ENCODE measurements around the gene F13B.

The F13B gene

DNA sequence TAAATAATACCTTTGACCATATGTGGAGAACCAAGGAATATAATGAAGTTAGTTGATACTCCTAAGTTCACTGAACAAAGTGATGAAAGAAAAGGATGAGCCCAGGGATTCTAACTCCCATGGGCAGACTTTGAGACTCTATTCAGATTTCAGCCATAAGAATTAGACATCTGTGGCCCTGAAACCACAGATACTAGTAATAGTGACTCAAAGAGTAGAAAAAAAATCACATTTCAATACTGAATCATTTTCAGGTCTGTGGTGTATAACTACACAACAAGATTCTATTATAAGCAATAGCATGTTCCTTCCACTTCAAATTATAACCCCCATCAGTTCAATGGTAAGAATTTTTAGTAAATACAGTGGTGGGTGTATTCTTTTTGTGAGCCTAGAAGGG lies 16.4 kb upstream of the F13B start:
- Histone ChIP-seq H3K9ac (ENCODE audit: low read depth, low read length) (no peak overlapping the region), H3K9me3 (replicated peaks; ENCODE audit: low read length) (no peaks in the 10 kb centered on the region), H3K4me3 (ENCODE audit: low read length) (no peak overlapping the region), H3K4me2 (ENCODE audit: low read length) (no peak overlapping the region), H3K27me3 (ENCODE audit: control insufficient read depth, insufficient read depth, low read length) (no peaks in the 10 kb centered on the region), H3K36me3 (ENCODE audit: insufficient read depth, low read length) (peaks cover 41% of the 10 kb centered on the region), H3K4me1 (ENCODE audit: control insufficient read depth, insufficient read depth, low read length) (no peaks in the 10 kb centered on the region)

DNA sequence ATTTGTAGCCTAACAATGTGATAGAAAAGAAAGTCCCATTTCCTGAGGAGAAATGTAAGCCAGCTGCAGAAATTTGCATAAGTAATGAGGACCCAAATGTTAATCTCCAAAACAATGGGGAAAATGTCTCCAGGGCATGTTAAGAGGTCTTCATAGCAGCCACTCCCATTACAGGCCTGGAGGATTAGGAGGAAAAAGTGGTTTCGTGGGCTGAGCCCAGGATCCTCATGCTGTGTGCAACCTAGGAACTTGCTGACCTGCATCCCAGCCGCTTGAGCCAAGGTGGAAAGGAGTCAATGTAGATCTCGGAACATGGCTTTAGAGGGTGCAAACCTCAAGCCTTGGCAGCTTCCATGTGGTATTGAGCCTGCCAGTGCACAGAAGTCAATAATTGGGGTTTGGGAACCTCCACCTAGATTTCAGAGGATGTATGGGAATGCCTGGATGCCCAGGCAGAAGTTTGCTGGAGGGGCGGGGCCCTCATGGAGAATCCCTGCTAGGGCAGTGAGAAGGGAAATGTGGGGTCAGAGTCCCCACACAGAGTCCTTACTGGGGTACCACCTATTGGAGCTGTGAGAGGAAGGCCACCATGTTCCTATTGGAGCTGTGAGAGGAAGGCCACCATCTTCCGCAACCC lies 14.2 kb upstream of the F13B start:
- Histone ChIP-seq H3K4me3 (ENCODE audit: low read length) (no peak overlapping the region), H3K9ac (ENCODE audit: low read depth, low read length) (no peak overlapping the region), H3K36me3 (ENCODE audit: insufficient read depth, low read length) (peaks cover 37% of the 10 kb centered on the region), H3K9me3 (replicated peaks; ENCODE audit: low read length) (no peaks in the 10 kb centered on the region), H3K27me3 (ENCODE audit: control insufficient read depth, insufficient read depth, low read length) (no peaks in the 10 kb centered on the region), H3K4me1 (ENCODE audit: control insufficient read depth, insufficient read depth, low read length) (no peaks in the 10 kb centered on the region), H3K4me2 (ENCODE audit: low read length) (no peak overlapping the region)

GRCh38 chr1:197080323-197080722 lies 13.3 kb upstream of the F13B start:
- Histone ChIP-seq H3K4me2 (ENCODE audit: low read length) (no peak overlapping the region), H3K4me3 (ENCODE audit: low read length) (no peak overlapping the region), H3K27me3 (ENCODE audit: control insufficient read depth, insufficient read depth, low read length) (no peaks in the 10 kb centered on the region), H3K36me3 (ENCODE audit: insufficient read depth, low read length) (peaks cover 28% of the 10 kb centered on the region), H3K9ac (ENCODE audit: low read depth, low read length) (no peak overlapping the region), H3K4me1 (ENCODE audit: control insufficient read depth, insufficient read depth, low read length) (no peaks in the 10 kb centered on the region), H3K9me3 (replicated peaks; ENCODE audit: low read length) (no peaks in the 10 kb centered on the region)

DNA sequence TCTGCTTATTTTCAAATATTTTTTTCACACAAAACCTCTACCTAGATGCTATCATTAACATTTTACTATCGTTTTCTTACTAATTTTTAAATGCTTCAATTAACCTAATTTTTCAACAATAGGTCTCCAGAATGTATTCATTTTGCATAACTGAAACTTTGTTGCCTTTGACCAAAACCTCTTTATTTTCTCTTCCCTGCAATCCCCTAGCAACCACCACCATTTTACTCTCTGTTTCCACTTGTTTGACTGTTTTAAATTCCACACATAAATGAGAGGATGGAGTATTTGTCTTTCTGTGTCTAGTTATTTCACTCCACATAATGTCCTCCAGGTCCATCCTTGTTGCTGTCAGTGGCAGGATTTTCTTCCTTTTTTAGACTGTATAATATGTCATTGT lies 9.5 kb upstream of the F13B start:
- H3K36me3 ChIP-seq (ENCODE audit: insufficient read depth, low read length), result no peaks in the 10 kb centered on the region
- no peak overlapping the region for H3K4me3 ChIP-seq (ENCODE audit: low read length)
- H3K9ac ChIP-seq (ENCODE audit: low read depth, low read length), result no peak overlapping the region
- no peaks in the 10 kb centered on the region for H3K27me3 ChIP-seq (ENCODE audit: control insufficient read depth, insufficient read depth, low read length)
- no peaks in the 10 kb centered on the region for H3K4me1 ChIP-seq (ENCODE audit: control insufficient read depth, insufficient read depth, low read length)
- H3K4me2 ChIP-seq (ENCODE audit: low read length), result no peak overlapping the region
- no peaks in the 10 kb centered on the region for H3K9me3 ChIP-seq (replicated peaks; ENCODE audit: low read length)

DNA sequence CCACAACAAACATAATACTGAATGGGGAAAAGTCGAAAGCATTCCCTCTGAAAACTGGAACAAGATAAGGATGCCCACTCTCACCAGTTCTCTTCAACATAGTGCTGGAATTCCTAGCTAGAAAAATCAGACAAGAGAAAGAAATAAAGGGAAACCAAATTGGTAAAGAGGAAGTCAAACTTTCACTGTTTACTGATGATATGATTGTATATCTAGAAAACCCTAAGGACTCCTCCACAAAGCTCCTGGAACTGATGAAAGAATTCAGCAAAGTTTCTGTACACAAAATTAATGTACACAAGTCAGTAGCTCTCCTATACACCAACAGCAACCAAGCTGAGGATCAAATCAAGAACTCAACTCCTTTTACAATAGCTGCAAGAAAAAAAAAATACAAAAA lies 6.9 kb upstream of the F13B start:
- no peaks in the 10 kb centered on the region for H3K36me3 ChIP-seq (ENCODE audit: insufficient read depth, low read length)
- no peak overlapping the region for H3K9ac ChIP-seq (ENCODE audit: low read depth, low read length)
- H3K4me1 ChIP-seq (ENCODE audit: control insufficient read depth, insufficient read depth, low read length), result no peaks in the 10 kb centered on the region
- no peaks in the 10 kb centered on the region for H3K27me3 ChIP-seq (ENCODE audit: control insufficient read depth, insufficient read depth, low read length)
- H3K4me3 ChIP-seq (ENCODE audit: low read length), result no peak overlapping the region
- no peak overlapping the region for H3K4me2 ChIP-seq (ENCODE audit: low read length)
- no peaks in the 10 kb centered on the region for H3K9me3 ChIP-seq (replicated peaks; ENCODE audit: low read length)

- no peaks in the 10 kb centered on the region for H3K9me3 ChIP-seq (replicated peaks; ENCODE audit: low read length)
- no peaks in the 10 kb centered on the region for H3K4me1 ChIP-seq (ENCODE audit: control insufficient read depth, insufficient read depth, low read length)
- H3K36me3 ChIP-seq (ENCODE audit: insufficient read depth, low read length), result no peaks in the 10 kb centered on the region
- H3K9ac ChIP-seq (ENCODE audit: low read depth, low read length), result no peak overlapping the region
- no peak overlapping the region for H3K4me3 ChIP-seq (ENCODE audit: low read length)
- H3K27me3 ChIP-seq (ENCODE audit: control insufficient read depth, insufficient read depth, low read length), result no peaks in the 10 kb centered on the region
- no peak overlapping the region for H3K4me2 ChIP-seq (ENCODE audit: low read length)
Observed at GRCh38 chr1:197067457-197067818, 378 bp upstream of the F13B start.

GRCh38 chr1:197066277-197066676 lies 783 bp downstream of the F13B start:
- no peaks in the 10 kb centered on the region for H3K27me3 ChIP-seq (ENCODE audit: control insufficient read depth, insufficient read depth, low read length)
- no peak overlapping the region for H3K4me2 ChIP-seq (ENCODE audit: low read length)
- H3K4me1 ChIP-seq (ENCODE audit: control insufficient read depth, insufficient read depth, low read length), result no peaks in the 10 kb centered on the region
- no peak overlapping the region for H3K9ac ChIP-seq (ENCODE audit: low read depth, low read length)
- H3K36me3 ChIP-seq (ENCODE audit: insufficient read depth, low read length), result no peaks in the 10 kb centered on the region
- H3K4me3 ChIP-seq (ENCODE audit: low read length), result no peak overlapping the region
- H3K9me3 ChIP-seq (replicated peaks; ENCODE audit: low read length), result no peaks in the 10 kb centered on the region

- H3K4me3 ChIP-seq (ENCODE audit: low read length), result no peak overlapping the region
- no peaks in the 10 kb centered on the region for H3K4me1 ChIP-seq (ENCODE audit: control insufficient read depth, insufficient read depth, low read length)
- no peaks in the 10 kb centered on the region for H3K36me3 ChIP-seq (ENCODE audit: insufficient read depth, low read length)
- no peak overlapping the region for H3K9ac ChIP-seq (ENCODE audit: low read depth, low read length)
- no peaks in the 10 kb centered on the region for H3K9me3 ChIP-seq (replicated peaks; ENCODE audit: low read length)
- H3K4me2 ChIP-seq (ENCODE audit: low read length), result no peak overlapping the region
- no peaks in the 10 kb centered on the region for H3K27me3 ChIP-seq (ENCODE audit: control insufficient read depth, insufficient read depth, low read length)
Observed at GRCh38 chr1:197065559-197065958, 1.5 kb downstream of the F13B start.

DNA sequence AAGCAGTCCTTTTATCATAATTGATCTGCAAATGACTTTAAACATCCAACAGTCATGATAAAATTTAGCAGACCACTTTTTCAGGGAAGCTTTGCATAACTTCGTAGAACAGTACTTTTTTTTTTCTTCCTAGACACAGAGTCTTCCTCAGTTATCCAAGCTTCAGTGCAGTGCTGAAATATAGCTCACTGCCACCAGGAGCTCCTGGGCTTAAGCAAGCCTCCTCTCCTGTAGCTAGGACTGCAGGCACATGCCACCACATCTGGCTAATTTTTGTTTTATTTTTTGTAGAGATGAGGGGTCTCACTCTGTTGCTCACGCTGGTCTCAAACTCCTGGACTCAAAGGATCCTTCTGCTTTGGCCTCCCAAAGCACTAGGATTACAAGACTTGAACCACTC lies 3.8 kb downstream of the F13B start:
- no peaks in the 10 kb centered on the region for H3K4me1 ChIP-seq (ENCODE audit: control insufficient read depth, insufficient read depth, low read length)
- H3K27me3 ChIP-seq (ENCODE audit: control insufficient read depth, insufficient read depth, low read length), result no peaks in the 10 kb centered on the region
- no peaks in the 10 kb centered on the region for H3K36me3 ChIP-seq (ENCODE audit: insufficient read depth, low read length)
- H3K9ac ChIP-seq (ENCODE audit: low read depth, low read length), result no peak overlapping the region
- no peak overlapping the region for H3K4me2 ChIP-seq (ENCODE audit: low read length)
- H3K9me3 ChIP-seq (replicated peaks; ENCODE audit: low read length), result no peaks in the 10 kb centered on the region
- no peak overlapping the region for H3K4me3 ChIP-seq (ENCODE audit: low read length)

DNA sequence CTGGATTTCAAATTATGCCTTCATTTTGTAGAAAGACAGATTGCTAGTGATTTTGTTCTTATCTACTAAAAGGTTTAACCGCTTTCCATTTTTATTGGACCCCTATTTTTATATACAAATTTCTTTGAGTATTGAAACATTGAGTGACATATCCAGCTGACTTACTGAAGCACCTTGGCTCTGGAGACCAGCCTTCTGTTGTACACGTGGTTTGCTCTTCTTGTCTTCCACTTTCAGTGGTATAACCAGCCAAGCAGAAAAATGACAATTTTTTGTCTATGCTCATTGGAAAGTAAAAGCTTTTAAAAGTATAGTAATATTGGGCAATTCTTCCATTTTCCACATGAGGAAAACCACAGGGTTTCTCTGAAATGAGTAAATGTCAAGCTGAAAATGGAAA lies 4.4 kb downstream of the F13B start:
- H3K4me1 ChIP-seq (ENCODE audit: control insufficient read depth, insufficient read depth, low read length), result no peaks in the 10 kb centered on the region
- no peak overlapping the region for H3K4me3 ChIP-seq (ENCODE audit: low read length)
- no peaks in the 10 kb centered on the region for H3K36me3 ChIP-seq (ENCODE audit: insufficient read depth, low read length)
- H3K27me3 ChIP-seq (ENCODE audit: control insufficient read depth, insufficient read depth, low read length), result no peaks in the 10 kb centered on the region
- no peaks in the 10 kb centered on the region for H3K9me3 ChIP-seq (replicated peaks; ENCODE audit: low read length)
- H3K9ac ChIP-seq (ENCODE audit: low read depth, low read length), result no peak overlapping the region
- H3K4me2 ChIP-seq (ENCODE audit: low read length), result no peak overlapping the region

DNA sequence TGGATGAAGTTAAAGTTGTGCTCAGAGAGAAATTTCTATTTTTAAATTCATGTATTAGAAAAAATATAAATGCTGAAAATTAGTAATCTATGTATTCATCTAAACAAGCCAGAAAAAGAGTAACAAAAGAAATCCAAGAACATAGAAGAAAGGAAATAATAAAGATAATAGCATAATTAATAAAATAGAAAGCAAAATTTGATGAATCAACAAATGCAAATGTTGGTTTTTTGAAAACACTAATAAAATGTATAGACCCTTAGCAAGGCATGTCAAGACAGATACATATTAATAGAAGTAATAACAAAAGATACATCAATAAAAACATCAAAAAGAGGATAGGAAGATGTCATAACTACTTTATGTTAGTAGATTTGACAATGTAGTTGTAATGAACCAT lies 18.0 kb downstream of the F13B start:
- Histone ChIP-seq H3K36me3 (ENCODE audit: insufficient read depth, low read length) (no peaks in the 10 kb centered on the region), H3K27me3 (ENCODE audit: control insufficient read depth, insufficient read depth, low read length) (no peaks in the 10 kb centered on the region), H3K9me3 (replicated peaks; ENCODE audit: low read length) (no peaks in the 10 kb centered on the region), H3K4me3 (ENCODE audit: low read length) (no peak overlapping the region), H3K4me1 (ENCODE audit: control insufficient read depth, insufficient read depth, low read length) (no peaks in the 10 kb centered on the region), H3K9ac (ENCODE audit: low read depth, low read length) (no peak overlapping the region), H3K4me2 (ENCODE audit: low read length) (no peak overlapping the region)

- no peaks in the 10 kb centered on the region for H3K36me3 ChIP-seq (ENCODE audit: insufficient read depth, low read length)
- no peak overlapping the region for H3K9ac ChIP-seq (ENCODE audit: low read depth, low read length)
- no peaks in the 10 kb centered on the region for H3K9me3 ChIP-seq (replicated peaks; ENCODE audit: low read length)
- H3K4me1 ChIP-seq (ENCODE audit: control insufficient read depth, insufficient read depth, low read length), result no peaks in the 10 kb centered on the region
- H3K27me3 ChIP-seq (ENCODE audit: control insufficient read depth, insufficient read depth, low read length), result no peaks in the 10 kb centered on the region
- no peak overlapping the region for H3K4me3 ChIP-seq (ENCODE audit: low read length)
- no peak overlapping the region for H3K4me2 ChIP-seq (ENCODE audit: low read length)
Observed at GRCh38 chr1:197042676-197043341, 24.3 kb downstream of the F13B start.
